CMK (cell line): ENCODE results near the gene ZNF140.

Experiments used
- DNase-seq: peaks from one replicate; pipeline ENCODE4 v3.0.0-alpha.2; 2010; ENCODE audit warnings: low read depth

The ZNF140 gene

GRCh38 chr12:133130038-133130807, 49.5 kb downstream of the ZNF140 start, which contains the start of the genes ZNF10 and ZNF891:
ZNF10 (plus strand) TSS chr12:133130627; CDS start chr12:133144493, 13,866 bp downstream.
ZNF891 (minus strand) TSS chr12:133130274; CDS start chr12:133121918, 8,356 bp downstream.
- peak; percentile 92 for DNase-seq

- no peak for DNase-seq
Observed at GRCh38 chr12:133130808-133131128, 50.0 kb downstream of the ZNF140 start.

DNA sequence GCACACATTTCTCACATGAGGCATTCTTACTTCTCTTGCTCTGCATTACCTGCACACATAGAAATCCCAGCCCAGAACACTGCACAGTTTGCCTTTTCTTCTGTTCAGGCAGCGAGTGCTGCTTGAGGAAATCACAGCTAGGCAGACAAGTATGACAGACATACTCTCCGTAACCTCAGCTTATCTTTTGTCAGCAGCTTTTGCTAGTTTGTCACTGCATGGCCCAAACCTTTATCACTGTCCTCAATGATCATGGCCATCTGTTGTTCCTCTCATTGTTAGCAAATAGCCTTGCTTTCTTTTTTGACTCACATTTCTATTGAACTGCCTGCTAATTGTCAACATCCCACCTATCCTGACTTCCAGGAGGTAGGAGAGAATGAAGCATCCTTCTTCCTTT, 55.0 kb downstream of the ZNF140 start:
- no peak for DNase-seq

GRCh38 chr12:133145981-133146380, 65.3 kb downstream of the ZNF140 start:
- DNase-seq, result no peak

GRCh38 chr12:133156125-133156690, 75.5 kb downstream of the ZNF140 start:
- DNase-seq, result no peak
